CD4-positive, alpha-beta T cell (primary cell): Measurements from ENCODE around the gene THBS2. TPM values are rescaled to one million over a fixed set of nuclear protein-coding genes. Genes with fewer than 3 reads are reported as not detected.

ENCODE experiments used
- ATAC-seq: fragments of 200-7000 bp; cut with Tn5 transposase; one replicate; pipeline ENCODE4 v1.10.0; 2022; ENCODE audit warnings: mild to moderate bottlenecking; ENCODE audit not compliant: poor library complexity
- CTCF ChIA-PET: fragments of 350-600 bp; sonication (Branson Sonifier 250); formaldehyde crosslinking; loops from one replicate; lab custom pipeline; 2021; ENCODE audit warnings: antibody characterized with exemption, inconsistent platforms; lab: Charles Lee
- POLR2A ChIA-PET: fragments of 350-600 bp; sonication (Branson Sonifier 250); formaldehyde crosslinking; loops from one replicate; lab custom pipeline; 2021; ENCODE audit warnings: antibody characterized with exemption, inconsistent platforms; lab: Charles Lee
- DNase-seq, 14 experiments: peaks; one replicate each; pipeline ENCODE4 v3.0.0-alpha.2; 2013 to 2020; ENCODE audit warnings: mixed read lengths in 2 of 14
- H3K27ac ChIP-seq, 2 donors: one replicate each; pipeline versions ENCODE4 v1.5.1 to v1.7.0; 2013; ENCODE audit warnings: low read length in 2 of 2, low read depth in 1 of 2, mild to moderate bottlenecking in 1 of 2
- H3K27me3 ChIP-seq, 2 experiments: 1 replicate in 1 of 2; 2 replicates in 1 of 2; pipeline versions ENCODE4 v1.6.1 to v1.7.0; 2013; ENCODE audit warnings: low read length in 2 of 2, control low read depth in 1 of 2, mild to moderate bottlenecking in 1 of 2, moderate library complexity in 1 of 2; ENCODE audit not compliant: insufficient read depth in 2 of 2, control insufficient read depth in 1 of 2
- H3K36me3 ChIP-seq: one replicate; pipeline ENCODE4 v1.6.1; 2013; ENCODE audit warnings: low read length, control low read depth; ENCODE audit not compliant: insufficient read depth
- H3K4me1 ChIP-seq: one replicate; pipeline ENCODE4 v1.6.1; 2013; ENCODE audit warnings: low read length, control low read depth; ENCODE audit not compliant: insufficient read depth
- H3K4me3 ChIP-seq: one replicate; pipeline ENCODE4 v1.5.1; 2013; ENCODE audit warnings: mild to moderate bottlenecking, low read length, moderate library complexity
- H3K9me3 ChIP-seq, 2 experiments: 1 replicate in 1 of 2; 2 replicates in 1 of 2; pipeline versions ENCODE4 v1.6.1 to v1.7.0; 2013; ENCODE audit warnings: low read length in 2 of 2, mild to moderate bottlenecking in 2 of 2, control low read depth in 1 of 2, moderate library complexity in 1 of 2; ENCODE audit not compliant: control insufficient read depth in 1 of 2, insufficient read depth in 1 of 2
- H3K27ac Mint-ChIP-seq: one replicate; pipeline ENCODE4 v1.8.0; 2020; ENCODE audit warnings: mixed read lengths
- H3K27me3 Mint-ChIP-seq: one replicate; pipeline ENCODE4 v1.8.0; 2021; ENCODE audit warnings: mixed read lengths
- H3K36me3 Mint-ChIP-seq: one replicate; pipeline ENCODE4 v1.8.0; 2021; ENCODE audit warnings: low read depth, mixed read lengths
- H3K4me1 Mint-ChIP-seq: one replicate; pipeline ENCODE4 v1.8.0; 2021; ENCODE audit warnings: low read depth, mixed read lengths
- H3K4me3 Mint-ChIP-seq: one replicate; pipeline ENCODE4 v1.8.0; 2020; ENCODE audit warnings: mild to moderate bottlenecking, mixed read lengths
- H3K9me3 Mint-ChIP-seq: one replicate; pipeline ENCODE4 v1.8.0; 2020; ENCODE audit warnings: mixed read lengths
- CTCF ChIP-seq: fragments of 200-600 bp; IDR thresholded peaks from one replicate; pipeline ENCODE4 v1.8.0; 2022; ENCODE audit warnings: antibody characterized with exemption, mild to moderate bottlenecking
- intact Hi-C, 2 experiments: fragments of 100-400 bp; cut with DNase I in 1 of 2; cut with micrococcal nuclease in 1 of 2; formaldehyde crosslinking; loops; one replicate each; pipeline versions ENCODE4 v1.15.1 to v1.9.0; 2023 to 2025; cut with DNase I, micrococcal nuclease
- total RNA-seq, 174 experiments: library from RNA in 2 of 174; stranded (reverse) in 2 of 174; gene quantifications; one replicate each; pipeline ENCODE4 v1.2.3 and lab custom pipeline; 2021 to 2026

Gene THBS2
- total RNA-seq, 2 experiments from 2014 or later: not detected

- Mint-ChIP-seq H3K27me3 (peaks cover 6% of the 10 kb centered on the region), H3K4me1 (no peaks in the 10 kb centered on the region), H3K36me3 (no peaks in the 10 kb centered on the region), H3K9me3 (no peaks in the 10 kb centered on the region), H3K4me3 (no peak overlapping the region), H3K27ac (no peak overlapping the region)
- Histone ChIP-seq H3K36me3 (no peaks in the 10 kb centered on the region), H3K4me1 (no peaks in the 10 kb centered on the region), H3K9me3 (peaks cover 0 to 12% of the 10 kb centered on the region in 2 experiments), H3K4me3 (no peak overlapping the region), H3K27me3 (peaks cover 0 to 2% of the 10 kb centered on the region in 2 experiments), H3K27ac (no peak overlapping the region)
- ATAC-seq (no peak), DNase-seq (no peak)
- CTCF ChIA-PET: no interaction called here
- TF ChIP-seq CTCF: no peak
- POLR2A ChIA-PET: no interaction called here
- intact Hi-C loops: no loop called here
Observed at GRCh38 chr6:169240591-169241390, 12.9 kb downstream of the THBS2 start.

GRCh38 chr6:169240125-169240524 lies 13.5 kb downstream of the THBS2 start:
- H3K9me3 Mint-ChIP-seq: no peaks in the 10 kb centered on the region
- POLR2A ChIA-PET: no interaction called here
- DNase-seq: no peak
- TF ChIP-seq CTCF: no peak
- H3K27me3 Mint-ChIP-seq: peaks cover 6% of the 10 kb centered on the region
- H3K36me3 Mint-ChIP-seq: no peaks in the 10 kb centered on the region
- peaks cover 0 to 16% of the 10 kb centered on the region in 2 experiments for H3K9me3 ChIP-seq
- H3K4me1 ChIP-seq: no peaks in the 10 kb centered on the region
- no peaks in the 10 kb centered on the region for H3K36me3 ChIP-seq
- intact Hi-C loops: no loop called here
- H3K27ac ChIP-seq: no peak overlapping the region
- no peak for ATAC-seq
- no peak overlapping the region for H3K27ac Mint-ChIP-seq
- H3K4me3 Mint-ChIP-seq: no peak overlapping the region
- peaks cover 0 to 2% of the 10 kb centered on the region in 2 experiments for H3K27me3 ChIP-seq
- no peak overlapping the region for H3K4me3 ChIP-seq
- H3K4me1 Mint-ChIP-seq: no peaks in the 10 kb centered on the region
- CTCF ChIA-PET: no interaction called here

- no peaks in the 10 kb centered on the region for H3K4me1 ChIP-seq
- ATAC-seq (no peak), DNase-seq (no peak)
- no peak overlapping the region for H3K4me3 Mint-ChIP-seq
- ChIA-PET CTCF (no interaction called here), POLR2A (no interaction called here)
- no peak overlapping the region for H3K27ac ChIP-seq
- no peak overlapping the region for H3K27ac Mint-ChIP-seq
- TF ChIP-seq CTCF: no peak
- H3K4me3 ChIP-seq: no peak overlapping the region
- H3K9me3 ChIP-seq: peaks cover 0 to 25% of the 10 kb centered on the region in 2 experiments
- H3K4me1 Mint-ChIP-seq: no peaks in the 10 kb centered on the region
- H3K36me3 ChIP-seq: no peaks in the 10 kb centered on the region
- peaks cover 0 to 2% of the 10 kb centered on the region in 2 experiments for H3K27me3 ChIP-seq
- intact Hi-C loops: no loop called here
- no peaks in the 10 kb centered on the region for H3K36me3 Mint-ChIP-seq
- peaks cover 6% of the 10 kb centered on the region for H3K27me3 Mint-ChIP-seq
- H3K9me3 Mint-ChIP-seq: peaks cover under 1% of the 10 kb centered on the region
Observed at GRCh38 chr6:169239181-169239580, 14.5 kb downstream of the THBS2 start.
